ENCODE data around the gene WWC2.

WWC2 gene

GRCh38 chr4:183355405-183355804 lies 256.3 kb downstream of the WWC2 start:
- no peak overlapping the region for H3K4me3 Mint-ChIP-seq
- no peak for ATAC-seq
- H3K27ac Mint-ChIP-seq, result no peak overlapping the region
- no peaks in the 10 kb centered on the region for H3K36me3 Mint-ChIP-seq (ENCODE audit: low read depth)
- DNase-seq, result no peak
- H3K4me1 Mint-ChIP-seq, result peaks cover 1% of the 10 kb centered on the region
- peaks cover 9% of the 10 kb centered on the region for H3K27me3 Mint-ChIP-seq
- H3K9me3 Mint-ChIP-seq, result no peaks in the 10 kb centered on the region

- H3K27me3 Mint-ChIP-seq, result peaks cover 3% of the 10 kb centered on the region
- no peaks in the 10 kb centered on the region for H3K36me3 Mint-ChIP-seq (ENCODE audit: low read depth)
- H3K4me1 Mint-ChIP-seq, result no peaks in the 10 kb centered on the region
- ATAC-seq (no peak), DNase-seq (no peak)
- H3K9me3 Mint-ChIP-seq, result no peaks in the 10 kb centered on the region
- H3K4me3 Mint-ChIP-seq, result no peak overlapping the region
- H3K27ac Mint-ChIP-seq, result no peak overlapping the region
Observed at GRCh38 chr4:183356173-183356830, 257.2 kb downstream of the WWC2 start.

GRCh38 chr4:183356931-183357675 lies 258.0 kb downstream of the WWC2 start:
- no peaks in the 10 kb centered on the region for H3K9me3 Mint-ChIP-seq
- ATAC-seq, result no peak
- no peaks in the 10 kb centered on the region for H3K4me1 Mint-ChIP-seq
- H3K27me3 Mint-ChIP-seq, result no peaks in the 10 kb centered on the region
- H3K36me3 Mint-ChIP-seq (ENCODE audit: low read depth), result no peaks in the 10 kb centered on the region
- no peak for DNase-seq
- H3K4me3 Mint-ChIP-seq, result no peak overlapping the region
- no peak overlapping the region for H3K27ac Mint-ChIP-seq

GRCh38 chr4:183358215-183358755 lies 259.2 kb downstream of the WWC2 start:
- Mint-ChIP-seq H3K4me1 (no peaks in the 10 kb centered on the region), H3K27ac (no peak overlapping the region), H3K27me3 (no peaks in the 10 kb centered on the region), H3K4me3 (no peak overlapping the region), H3K9me3 (no peaks in the 10 kb centered on the region), H3K36me3 (ENCODE audit: low read depth) (no peaks in the 10 kb centered on the region)
- no peak for ATAC-seq
- no peak for DNase-seq

- no peak for ATAC-seq
- H3K36me3 Mint-ChIP-seq (ENCODE audit: low read depth), result no peaks in the 10 kb centered on the region
- no peak overlapping the region for H3K4me3 Mint-ChIP-seq
- H3K27ac Mint-ChIP-seq, result no peak overlapping the region
- peaks cover 3% of the 10 kb centered on the region for H3K27me3 Mint-ChIP-seq
- no peaks in the 10 kb centered on the region for H3K9me3 Mint-ChIP-seq
- no peak for DNase-seq
- no peaks in the 10 kb centered on the region for H3K4me1 Mint-ChIP-seq
Observed at GRCh38 chr4:183360161-183360919, 261.3 kb downstream of the WWC2 start.

GRCh38 chr4:183362036-183362435 lies 263.0 kb downstream of the WWC2 start:
- ATAC-seq (no peak), DNase-seq (no peak)
- no peak overlapping the region for H3K4me3 Mint-ChIP-seq
- H3K27ac Mint-ChIP-seq, result no peak overlapping the region
- peaks cover 3% of the 10 kb centered on the region for H3K27me3 Mint-ChIP-seq
- no peaks in the 10 kb centered on the region for H3K36me3 Mint-ChIP-seq (ENCODE audit: low read depth)
- no peaks in the 10 kb centered on the region for H3K4me1 Mint-ChIP-seq
- no peaks in the 10 kb centered on the region for H3K9me3 Mint-ChIP-seq

GRCh38 chr4:183362916-183363542 lies 264.0 kb downstream of the WWC2 start:
- Mint-ChIP-seq H3K9me3 (no peaks in the 10 kb centered on the region), H3K27me3 (peaks cover 3% of the 10 kb centered on the region), H3K4me3 (no peak overlapping the region), H3K4me1 (no peaks in the 10 kb centered on the region), H3K36me3 (ENCODE audit: low read depth) (no peaks in the 10 kb centered on the region), H3K27ac (no peak overlapping the region)
- no peak for ATAC-seq
- DNase-seq, result no peak

- peaks cover 3% of the 10 kb centered on the region for H3K27me3 Mint-ChIP-seq
- no peaks in the 10 kb centered on the region for H3K4me1 Mint-ChIP-seq
Observed at GRCh38 chr4:183364025-183364424, 265.0 kb downstream of the WWC2 start.

GRCh38 chr4:183366206-183366835 lies 267.3 kb downstream of the WWC2 start:
- peaks cover 3% of the 10 kb centered on the region for H3K27me3 Mint-ChIP-seq
- DNase-seq (no peak), ATAC-seq (no peak)
- H3K4me3 Mint-ChIP-seq, result no peak overlapping the region
- H3K9me3 Mint-ChIP-seq, result no peaks in the 10 kb centered on the region
- H3K4me1 Mint-ChIP-seq, result no peaks in the 10 kb centered on the region
- H3K27ac Mint-ChIP-seq, result no peak overlapping the region
- no peaks in the 10 kb centered on the region for H3K36me3 Mint-ChIP-seq (ENCODE audit: low read depth)

More at GRCh38 chr4:183364025-183364424, 265.0 kb downstream of the WWC2 start:
- H3K27ac Mint-ChIP-seq, result no peak overlapping the region
- ATAC-seq, result no peak
- H3K4me3 Mint-ChIP-seq, result no peak overlapping the region
- no peaks in the 10 kb centered on the region for H3K36me3 Mint-ChIP-seq (ENCODE audit: low read depth)
- no peaks in the 10 kb centered on the region for H3K9me3 Mint-ChIP-seq
- no peak for DNase-seq

GRCh38 chr4:183369073-183369472 lies 270.0 kb downstream of the WWC2 start:
- DNase-seq (no peak), ATAC-seq (no peak)
- H3K27ac Mint-ChIP-seq, result no peak overlapping the region
- no peaks in the 10 kb centered on the region for H3K36me3 Mint-ChIP-seq (ENCODE audit: low read depth)
- no peaks in the 10 kb centered on the region for H3K4me1 Mint-ChIP-seq
- H3K27me3 Mint-ChIP-seq, result peaks cover 5% of the 10 kb centered on the region
- H3K9me3 Mint-ChIP-seq, result peaks cover 12% of the 10 kb centered on the region
- H3K4me3 Mint-ChIP-seq, result no peak overlapping the region
